ENCODE data around the gene ACBD7.

Gene ACBD7

DNA sequence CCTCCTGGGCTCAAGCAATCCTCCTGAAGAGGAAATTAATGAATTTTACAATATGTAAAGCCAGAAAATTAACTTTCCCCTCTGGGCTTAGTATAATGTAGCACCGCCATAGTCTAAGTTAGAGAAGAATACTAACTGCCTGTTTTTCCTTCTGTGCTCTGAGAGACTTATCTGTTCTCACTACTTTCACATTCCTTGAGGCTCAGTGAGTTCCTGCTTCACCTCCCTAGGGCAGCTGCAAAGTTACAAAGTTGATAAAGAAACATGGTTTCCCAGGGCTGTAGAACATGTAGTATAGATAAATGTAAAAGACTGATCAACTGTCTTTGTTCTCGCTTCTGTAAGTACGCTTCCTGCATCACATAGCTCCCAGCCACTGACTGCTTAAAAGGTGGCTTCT lies 60.8 kb downstream of the ACBD7 start:
- TF ChIP-seq FOXP2 (optimal IDR thresholded peaks at IDR 0.05; ENCODE audit: borderline replicate concordance, extremely low read depth, extremely low read length, insufficient read depth) (no peak), SIN3A (IDR thresholded peaks at IDR 0.05; ENCODE audit: borderline replicate concordance, insufficient read depth, low read length) (no peak), TAF1 (IDR thresholded peaks at IDR 0.05; ENCODE audit: borderline replicate concordance, insufficient read depth, low read length) (no peak), POLR2AphosphoS5 (IDR thresholded peaks at IDR 0.05; ENCODE audit: low read depth, low read length) (no peak)
- TF ChIP-seq, protein P1, sequence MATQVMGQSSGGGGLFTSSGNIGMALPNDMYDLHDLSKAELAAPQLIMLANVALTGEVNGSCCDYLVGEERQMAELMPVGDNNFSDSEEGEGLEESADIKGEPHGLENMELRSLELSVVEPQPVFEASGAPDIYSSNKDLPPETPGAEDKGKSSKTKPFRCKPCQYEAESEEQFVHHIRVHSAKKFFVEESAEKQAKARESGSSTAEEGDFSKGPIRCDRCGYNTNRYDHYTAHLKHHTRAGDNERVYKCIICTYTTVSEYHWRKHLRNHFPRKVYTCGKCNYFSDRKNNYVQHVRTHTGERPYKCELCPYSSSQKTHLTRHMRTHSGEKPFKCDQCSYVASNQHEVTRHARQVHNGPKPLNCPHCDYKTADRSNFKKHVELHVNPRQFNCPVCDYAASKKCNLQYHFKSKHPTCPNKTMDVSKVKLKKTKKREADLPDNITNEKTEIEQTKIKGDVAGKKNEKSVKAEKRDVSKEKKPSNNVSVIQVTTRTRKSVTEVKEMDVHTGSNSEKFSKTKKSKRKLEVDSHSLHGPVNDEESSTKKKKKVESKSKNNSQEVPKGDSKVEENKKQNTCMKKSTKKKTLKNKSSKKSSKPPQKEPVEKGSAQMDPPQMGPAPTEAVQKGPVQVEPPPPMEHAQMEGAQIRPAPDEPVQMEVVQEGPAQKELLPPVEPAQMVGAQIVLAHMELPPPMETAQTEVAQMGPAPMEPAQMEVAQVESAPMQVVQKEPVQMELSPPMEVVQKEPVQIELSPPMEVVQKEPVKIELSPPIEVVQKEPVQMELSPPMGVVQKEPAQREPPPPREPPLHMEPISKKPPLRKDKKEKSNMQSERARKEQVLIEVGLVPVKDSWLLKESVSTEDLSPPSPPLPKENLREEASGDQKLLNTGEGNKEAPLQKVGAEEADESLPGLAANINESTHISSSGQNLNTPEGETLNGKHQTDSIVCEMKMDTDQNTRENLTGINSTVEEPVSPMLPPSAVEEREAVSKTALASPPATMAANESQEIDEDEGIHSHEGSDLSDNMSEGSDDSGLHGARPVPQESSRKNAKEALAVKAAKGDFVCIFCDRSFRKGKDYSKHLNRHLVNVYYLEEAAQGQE (IDR thresholded peaks at IDR 0.05; ENCODE audit: insufficient read depth in 1 of 2, low read depth in 2 of 2, low read length in 2 of 2), result no peak

Measured in PFSK-1 (cell line).